SK-N-SH treated with all-trans-retinoic acid at 6 μM for 48 hours (cell line): ENCODE measurements around the gene ARHGAP26.

ENCODE experiments used
- ATAC-seq: fragments of 200-7000 bp; cut with Tn5 transposase; 3 replicates; pipeline ENCODE4 v1.9.1; 2020; ENCODE audit warnings: mild to moderate bottlenecking, moderate library complexity
- ARNTL ChIP-seq: fragments of 450-650 bp; formaldehyde crosslinking; IDR thresholded peaks from 2 replicates; pipeline ENCODE4 v1.5.0; 2020; ENCODE audit warnings: low read depth, mild to moderate bottlenecking, moderate library complexity, borderline replicate concordance
- CSDC2 ChIP-seq: fragments of 250-450 bp; sonication (Bioruptor Pico); IDR thresholded peaks from 2 replicates; pipeline ENCODE4 v1.5.0; 2020; ENCODE audit warnings: mild to moderate bottlenecking, moderate library complexity
- ESRRG ChIP-seq: fragments of 250-450 bp; sonication (Bioruptor Pico); IDR thresholded peaks from 2 replicates; pipeline ENCODE4 v1.6.1; 2021; ENCODE audit warnings: mild to moderate bottlenecking
- GLIS3 ChIP-seq: fragments of 250-450 bp; sonication (Bioruptor Pico); IDR thresholded peaks from 2 replicates; pipeline ENCODE4 v1.5.0; 2020; ENCODE audit warnings: mild to moderate bottlenecking, moderate library complexity
- ISL1 ChIP-seq: fragments of 250-450 bp; sonication (Bioruptor Pico); IDR thresholded peaks from 2 replicates; pipeline ENCODE4 v2.1.2; 2022; ENCODE audit warnings: mild to moderate bottlenecking, moderate library complexity
- OSR1 ChIP-seq: fragments of 250-450 bp; sonication (Bioruptor Pico); IDR thresholded peaks from 2 replicates; pipeline ENCODE4 v1.8.0; 2022; ENCODE audit warnings: moderate library complexity, mild to moderate bottlenecking, inconsistent platforms
- RARB ChIP-seq: fragments of 250-450 bp; sonication (Bioruptor Pico); IDR thresholded peaks from 2 replicates; pipeline ENCODE4 v1.8.0; 2021; ENCODE audit warnings: mild to moderate bottlenecking, moderate library complexity
- SNAI2 ChIP-seq: fragments of 250-450 bp; sonication (Bioruptor Pico); IDR thresholded peaks from 2 replicates; pipeline ENCODE4 v1.5.0; 2020; ENCODE audit warnings: mild to moderate bottlenecking, moderate library complexity
- TCF4 ChIP-seq: fragments of 250-450 bp; sonication (Bioruptor Pico); IDR thresholded peaks from 2 replicates; pipeline ENCODE4 v1.8.0; 2021; ENCODE audit warnings: mild to moderate bottlenecking, moderate library complexity, borderline replicate concordance
- TOX ChIP-seq: fragments of 250-450 bp; sonication (Bioruptor Pico); IDR thresholded peaks from 2 replicates; pipeline ENCODE4 v1.8.0; 2021; ENCODE audit warnings: mild to moderate bottlenecking, moderate library complexity, borderline replicate concordance
- ZC3H10 ChIP-seq: fragments of 250-450 bp; sonication (Bioruptor Pico); IDR thresholded peaks from 2 replicates; pipeline ENCODE4 v1.5.1; 2021; ENCODE audit warnings: mild to moderate bottlenecking, moderate library complexity
- ZFP3 ChIP-seq: fragments of 250-450 bp; sonication (Bioruptor Pico); IDR thresholded peaks from 2 replicates; pipeline ENCODE4 v1.5.0; 2020; ENCODE audit warnings: mild to moderate bottlenecking, moderate library complexity
- ZFP30 ChIP-seq: fragments of 450-650 bp; formaldehyde crosslinking; IDR thresholded peaks from 2 replicates; pipeline ENCODE4 v1.5.0; 2022; ENCODE audit warnings: mild to moderate bottlenecking, moderate library complexity
- ZNF565 ChIP-seq: fragments of 450-650 bp; formaldehyde crosslinking; conservative IDR thresholded peaks from 2 replicates; pipeline ENCODE4 v1.5.0; 2020; ENCODE audit warnings: low read depth, mild to moderate bottlenecking, moderate library complexity
- ZNF70 ChIP-seq: fragments of 450-650 bp; formaldehyde crosslinking; IDR thresholded peaks from 2 replicates; pipeline ENCODE4 v1.5.0; 2020; ENCODE audit warnings: mild to moderate bottlenecking, moderate library complexity
- ZNF8 ChIP-seq: fragments of 450-650 bp; formaldehyde crosslinking; IDR thresholded peaks from 2 replicates; pipeline ENCODE4 v1.5.0; 2020; ENCODE audit warnings: mild to moderate bottlenecking, moderate library complexity
- TF ChIP-seq, protein P1 (sequence below): fragments of 250-450 bp; sonication (Bioruptor Pico); IDR thresholded peaks from 2 replicates; pipeline ENCODE4 v1.8.0; 2020; ENCODE audit warnings: mild to moderate bottlenecking, moderate library complexity, borderline replicate concordance
- TF ChIP-seq, protein P2 (sequence below): fragments of 250-450 bp; sonication (Bioruptor Pico); IDR thresholded peaks from 2 replicates; pipeline ENCODE4 v1.5.1; 2020; ENCODE audit warnings: low read depth, mild to moderate bottlenecking, moderate library complexity
- TF ChIP-seq, protein P3 (sequence below): fragments of 250-450 bp; sonication (Bioruptor Pico); IDR thresholded peaks from 2 replicates; pipeline ENCODE4 v1.5.0; 2020; ENCODE audit warnings: mild to moderate bottlenecking, moderate library complexity

The ARHGAP26 gene

DNA sequence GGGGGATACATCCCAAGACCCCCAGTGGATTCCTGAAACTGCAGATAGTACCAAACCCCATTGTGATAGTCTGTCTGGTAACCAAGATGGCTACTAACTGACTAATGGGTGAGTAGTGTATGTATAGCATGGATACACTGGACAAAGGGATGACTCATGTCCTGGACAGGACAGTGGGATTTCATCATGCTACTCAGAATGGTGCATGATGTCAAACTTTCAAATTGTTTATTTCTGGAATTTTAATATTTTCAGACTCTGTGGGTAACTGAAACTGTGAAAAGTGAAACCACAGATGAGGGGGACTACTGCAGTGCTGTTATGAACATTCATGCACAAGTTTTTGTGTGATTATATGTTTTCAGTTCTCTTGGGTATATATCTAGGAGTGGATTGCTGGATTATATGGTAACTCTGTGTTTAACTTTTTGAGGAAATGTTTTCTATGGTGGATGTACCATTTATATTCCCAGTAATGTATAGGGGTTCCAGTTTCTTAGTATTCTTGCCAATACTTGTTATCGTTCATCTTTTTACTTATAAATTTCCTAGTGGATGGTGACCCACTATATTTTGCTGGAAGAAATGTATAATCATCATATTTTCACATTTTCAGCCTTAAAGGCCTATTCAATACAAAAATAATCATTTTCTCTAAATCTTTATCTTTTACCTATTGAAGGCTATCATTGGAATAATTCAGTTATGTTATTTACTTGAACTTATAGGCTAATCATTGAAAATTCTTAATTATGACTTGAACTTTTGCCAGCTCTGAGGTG lies 492.4 kb downstream of the ARHGAP26 start (continued):
- TF ChIP-seq, protein P1, sequence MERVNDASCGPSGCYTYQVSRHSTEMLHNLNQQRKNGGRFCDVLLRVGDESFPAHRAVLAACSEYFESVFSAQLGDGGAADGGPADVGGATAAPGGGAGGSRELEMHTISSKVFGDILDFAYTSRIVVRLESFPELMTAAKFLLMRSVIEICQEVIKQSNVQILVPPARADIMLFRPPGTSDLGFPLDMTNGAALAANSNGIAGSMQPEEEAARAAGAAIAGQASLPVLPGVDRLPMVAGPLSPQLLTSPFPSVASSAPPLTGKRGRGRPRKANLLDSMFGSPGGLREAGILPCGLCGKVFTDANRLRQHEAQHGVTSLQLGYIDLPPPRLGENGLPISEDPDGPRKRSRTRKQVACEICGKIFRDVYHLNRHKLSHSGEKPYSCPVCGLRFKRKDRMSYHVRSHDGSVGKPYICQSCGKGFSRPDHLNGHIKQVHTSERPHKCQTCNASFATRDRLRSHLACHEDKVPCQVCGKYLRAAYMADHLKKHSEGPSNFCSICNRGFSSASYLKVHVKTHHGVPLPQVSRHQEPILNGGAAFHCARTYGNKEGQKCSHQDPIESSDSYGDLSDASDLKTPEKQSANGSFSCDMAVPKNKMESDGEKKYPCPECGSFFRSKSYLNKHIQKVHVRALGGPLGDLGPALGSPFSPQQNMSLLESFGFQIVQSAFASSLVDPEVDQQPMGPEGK, result no peak
- TF ChIP-seq, protein P2, sequence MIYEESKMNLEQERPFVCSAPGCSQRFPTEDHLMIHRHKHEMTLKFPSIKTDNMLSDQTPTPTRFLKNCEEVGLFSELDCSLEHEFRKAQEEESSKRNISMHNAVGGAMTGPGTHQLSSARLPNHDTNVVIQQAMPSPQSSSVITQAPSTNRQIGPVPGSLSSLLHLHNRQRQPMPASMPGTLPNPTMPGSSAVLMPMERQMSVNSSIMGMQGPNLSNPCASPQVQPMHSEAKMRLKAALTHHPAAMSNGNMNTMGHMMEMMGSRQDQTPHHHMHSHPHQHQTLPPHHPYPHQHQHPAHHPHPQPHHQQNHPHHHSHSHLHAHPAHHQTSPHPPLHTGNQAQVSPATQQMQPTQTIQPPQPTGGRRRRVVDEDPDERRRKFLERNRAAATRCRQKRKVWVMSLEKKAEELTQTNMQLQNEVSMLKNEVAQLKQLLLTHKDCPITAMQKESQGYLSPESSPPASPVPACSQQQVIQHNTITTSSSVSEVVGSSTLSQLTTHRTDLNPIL (CRISPR knock-in tag), result no peak
- TF ChIP-seq TCF4, result no peak

DNA sequence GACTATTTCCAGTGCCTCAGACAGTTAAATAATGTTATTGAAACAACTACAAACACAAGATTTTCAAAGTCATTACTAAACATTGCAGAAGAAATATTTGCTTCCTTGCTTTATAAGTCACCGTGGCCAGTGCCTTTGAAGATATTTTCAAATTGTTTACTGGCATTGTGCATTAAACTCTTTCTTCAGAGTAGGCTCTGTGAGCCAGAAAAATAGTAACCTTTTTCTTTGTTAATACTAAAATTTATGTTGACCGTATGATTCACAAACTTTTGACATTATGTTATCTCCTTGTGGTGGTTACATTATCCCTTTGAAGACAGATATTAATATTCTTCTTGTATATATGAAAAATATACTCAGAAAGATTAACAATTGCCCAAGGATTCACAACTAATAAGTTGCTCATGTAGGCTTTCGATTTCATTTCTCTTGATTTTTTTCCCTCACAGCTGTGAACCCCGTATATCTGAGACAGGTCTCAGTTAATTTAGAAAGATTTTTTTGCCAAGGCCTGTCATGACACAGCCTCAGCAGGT lies 493.2 kb downstream of the ARHGAP26 start:
- ATAC-seq, result no peak
- TF ChIP-seq ZNF565 (CRISPR knock-in tag), result no peak
- no peak for TF ChIP-seq ZFP3
- TF ChIP-seq ZNF70 (CRISPR knock-in tag), result no peak
- TF ChIP-seq OSR1 (CRISPR knock-in tag), result no peak
- TF ChIP-seq, protein P3, sequence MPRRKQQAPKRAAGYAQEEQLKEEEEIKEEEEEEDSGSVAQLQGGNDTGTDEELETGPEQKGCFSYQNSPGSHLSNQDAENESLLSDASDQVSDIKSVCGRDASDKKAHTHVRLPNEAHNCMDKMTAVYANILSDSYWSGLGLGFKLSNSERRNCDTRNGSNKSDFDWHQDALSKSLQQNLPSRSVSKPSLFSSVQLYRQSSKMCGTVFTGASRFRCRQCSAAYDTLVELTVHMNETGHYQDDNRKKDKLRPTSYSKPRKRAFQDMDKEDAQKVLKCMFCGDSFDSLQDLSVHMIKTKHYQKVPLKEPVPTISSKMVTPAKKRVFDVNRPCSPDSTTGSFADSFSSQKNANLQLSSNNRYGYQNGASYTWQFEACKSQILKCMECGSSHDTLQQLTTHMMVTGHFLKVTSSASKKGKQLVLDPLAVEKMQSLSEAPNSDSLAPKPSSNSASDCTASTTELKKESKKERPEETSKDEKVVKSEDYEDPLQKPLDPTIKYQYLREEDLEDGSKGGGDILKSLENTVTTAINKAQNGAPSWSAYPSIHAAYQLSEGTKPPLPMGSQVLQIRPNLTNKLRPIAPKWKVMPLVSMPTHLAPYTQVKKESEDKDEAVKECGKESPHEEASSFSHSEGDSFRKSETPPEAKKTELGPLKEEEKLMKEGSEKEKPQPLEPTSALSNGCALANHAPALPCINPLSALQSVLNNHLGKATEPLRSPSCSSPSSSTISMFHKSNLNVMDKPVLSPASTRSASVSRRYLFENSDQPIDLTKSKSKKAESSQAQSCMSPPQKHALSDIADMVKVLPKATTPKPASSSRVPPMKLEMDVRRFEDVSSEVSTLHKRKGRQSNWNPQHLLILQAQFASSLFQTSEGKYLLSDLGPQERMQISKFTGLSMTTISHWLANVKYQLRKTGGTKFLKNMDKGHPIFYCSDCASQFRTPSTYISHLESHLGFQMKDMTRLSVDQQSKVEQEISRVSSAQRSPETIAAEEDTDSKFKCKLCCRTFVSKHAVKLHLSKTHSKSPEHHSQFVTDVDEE (CRISPR knock-in tag), result no peak
- TF ChIP-seq ESRRG (CRISPR knock-in tag), result no peak
- TF ChIP-seq TCF4, result no peak
- TF ChIP-seq TOX (CRISPR knock-in tag), result no peak
- no peak for TF ChIP-seq ISL1 (CRISPR knock-in tag)
- TF ChIP-seq, protein P1, result no peak

DNA sequence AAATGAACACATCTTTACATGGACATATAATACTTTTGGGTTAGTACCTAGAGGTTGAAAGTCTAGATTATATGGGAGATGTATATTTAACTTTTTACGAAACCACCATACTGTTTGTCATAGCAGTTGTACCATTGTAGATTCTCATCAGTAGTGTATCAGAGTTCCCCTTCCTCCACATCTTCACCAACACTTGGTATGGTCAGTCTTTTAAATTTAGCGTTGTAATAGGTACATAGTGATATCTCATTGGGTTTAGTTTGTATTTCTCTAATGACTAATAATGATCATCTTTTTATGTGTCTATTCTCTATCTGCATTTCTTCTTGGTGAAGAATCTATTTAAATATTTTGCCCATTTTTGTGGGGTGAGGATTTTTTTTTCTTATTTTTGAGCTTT lies 495.8 kb downstream of the ARHGAP26 start:
- ATAC-seq, result no peak

DNA sequence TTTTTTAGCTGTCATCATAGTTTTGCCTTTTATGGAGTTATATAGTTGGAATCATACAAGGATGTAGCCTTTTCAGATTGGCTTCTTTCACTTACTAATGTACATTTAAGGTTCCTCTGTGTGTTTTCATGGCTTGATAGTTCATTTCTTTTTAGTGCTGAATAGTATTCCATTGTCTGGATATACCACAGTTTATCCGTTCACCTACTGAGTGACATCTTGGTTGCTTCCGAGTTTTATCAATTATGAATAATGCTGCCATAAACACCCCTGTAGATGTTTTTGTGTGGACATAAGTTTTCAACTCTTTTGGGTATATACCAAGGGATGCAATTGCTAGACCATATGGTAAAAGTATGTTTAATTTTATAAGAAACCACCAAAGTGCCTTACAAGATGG lies 497.0 kb downstream of the ARHGAP26 start:
- no peak for ATAC-seq
- TF ChIP-seq ZFP3 (no peak), ZNF8 (CRISPR knock-in tag) (peak; percentile 90)

More for the DNA sequence above, 495.8 kb downstream of the ARHGAP26 start:
- TF ChIP-seq ZFP3 (no peak), ZNF565 (CRISPR knock-in tag) (no peak), TCF4 (no peak), CSDC2 (CRISPR knock-in tag) (no peak), SNAI2 (no peak), TOX (CRISPR knock-in tag) (no peak), ZC3H10 (CRISPR knock-in tag) (no peak), OSR1 (CRISPR knock-in tag) (no peak), ISL1 (CRISPR knock-in tag) (no peak), ARNTL (CRISPR knock-in tag) (no peak), ESRRG (CRISPR knock-in tag) (no peak), GLIS3 (CRISPR knock-in tag) (no peak)

DNA sequence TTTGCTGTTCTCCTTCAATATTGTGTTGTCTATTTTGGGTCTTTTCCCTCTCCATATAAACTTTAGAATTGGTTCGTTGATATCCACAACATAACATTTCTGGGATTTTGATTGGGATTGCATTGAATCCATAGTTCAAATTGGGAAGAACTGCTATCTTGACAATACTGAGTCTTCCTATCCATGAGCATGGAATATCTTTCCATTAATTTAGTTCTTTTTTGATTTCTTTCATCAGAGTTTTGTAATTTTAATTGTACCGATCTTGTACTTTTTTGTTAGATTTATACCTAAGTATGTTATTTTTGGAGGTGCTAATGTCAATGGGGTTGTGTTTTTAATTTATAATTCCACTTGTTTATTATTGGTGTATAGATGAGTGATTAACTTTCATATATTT lies 498.2 kb downstream of the ARHGAP26 start:
- no peak for ATAC-seq
- TF ChIP-seq RARB (CRISPR knock-in tag) (no peak), ARNTL (CRISPR knock-in tag) (no peak), ZNF70 (CRISPR knock-in tag) (no peak), OSR1 (CRISPR knock-in tag) (no peak), ZC3H10 (CRISPR knock-in tag) (no peak), GLIS3 (CRISPR knock-in tag) (no peak), ZFP30 (CRISPR knock-in tag) (no peak), CSDC2 (CRISPR knock-in tag) (no peak), ZFP3 (no peak), ZNF565 (CRISPR knock-in tag) (no peak)
- TF ChIP-seq, protein P2 (CRISPR knock-in tag), result no peak
- TF ChIP-seq, protein P1, result no peak
